Sigmoid colon (tissue), 7 donors: ENCODE results near the gene ZNF394. TPM values are rescaled to one million over a fixed set of nuclear protein-coding genes. Genes with fewer than 3 reads are reported as not detected.

Source experiments
- DNase-seq: peaks from one replicate; pipeline ENCODE4 v3.0.0-alpha.2; 2019
- H3K27ac ChIP-seq, 4 donors: fragments of 200-600 bp; sonication (generic); one replicate each; pipeline ENCODE4 v1.5.1; 2016 to 2019; ENCODE audit warnings: mild to moderate bottlenecking in 1 of 4
- H3K27me3 ChIP-seq, 3 donors: fragments of 200-600 bp; sonication (generic); one replicate each; pipeline ENCODE4 v1.5.1; 2019; ENCODE audit warnings: mild to moderate bottlenecking in 1 of 3
- H3K36me3 ChIP-seq, 4 donors: fragments of 200-600 bp; sonication (generic); one replicate each; pipeline ENCODE4 v1.5.1; 2016 to 2019
- H3K4me1 ChIP-seq, 4 donors: fragments of 200-600 bp; sonication (generic); one replicate each; pipeline ENCODE4 v1.5.1; 2017 to 2019
- H3K4me3 ChIP-seq, 4 donors: fragments of 200-600 bp; sonication (generic); one replicate each; pipeline ENCODE4 v1.5.1; 2017 to 2019; ENCODE audit warnings: mild to moderate bottlenecking in 2 of 4, moderate library complexity in 1 of 4
- H3K9me3 ChIP-seq, 4 donors: fragments of 200-600 bp in 3 of 4; sonication (generic) in 3 of 4; one replicate each; pipeline versions ENCODE4 v1.5.1 to v1.6.1; 2013 to 2019
- EP300 ChIP-seq, 4 donors: sonication (generic); formaldehyde crosslinking; IDR thresholded peaks; one replicate each; pipeline ENCODE4 v1.6.1; 2017; ENCODE audit warnings: antibody characterized with exemption in 4 of 4
- POLR2A ChIP-seq, 2 donors: fragments of 450-650 bp; IDR thresholded peaks; one replicate each; pipeline ENCODE4 v1.6.1; 2016; ENCODE audit warnings: antibody characterized with exemption in 2 of 2, mild to moderate bottlenecking in 2 of 2, moderate library complexity in 2 of 2
- POLR2AphosphoS5 ChIP-seq, 4 donors: sonication (generic); formaldehyde crosslinking; IDR thresholded peaks; one replicate each; pipeline ENCODE4 v1.6.1; 2017; ENCODE audit warnings: antibody characterized with exemption in 4 of 4
- WGBS, 2 donors: extraction: QIAGEN DNeasy Blood & Tissue Kit; methylation state at CpG; one replicate each; pipeline ENCODE4 v1.1.7; 2013; 5-methylcytosine and 5-hydroxymethylcytosine counted together
- intact Hi-C: fragments of 100-400 bp; cut with DNase I; formaldehyde crosslinking; loops from one replicate; pipeline ENCODE4 v1.15.1; 2023
- polyA plus RNA-seq, 3 donors: library from polyadenylated mRNA; stranded (reverse); fragments of 200-250 nt; gene quantifications; one replicate each; pipeline ENCODE4 v1.2.3, GENCODE V29; 2013
- total RNA-seq, 4 donors: library from RNA; depleted of rRNA; stranded (reverse); fragments of >200 nt; gene quantifications; one replicate each; pipeline ENCODE4 v1.1.0, GENCODE V29; 2016
- TF ChIP-seq, protein P1 (sequence below), 4 experiments: fragments of 450-650 bp in 3 of 4; fragments of 200-600 bp in 1 of 4; IDR thresholded peaks; one replicate each; pipeline ENCODE4 v1.5.1; 2016 to 2019; ENCODE audit warnings: antibody characterized with exemption in 4 of 4, mild to moderate bottlenecking in 3 of 4, moderate library complexity in 2 of 4
- donor health status: healthy with polysubstance abuse.
- donor health status: Bipolar disorder and iron deficiency.
- donor health status: healthy.

ZNF394 gene
- total and polyA plus RNA-seq, 7 donors, result 19.2 to 38.8 (median 29.4) TPM

DNA sequence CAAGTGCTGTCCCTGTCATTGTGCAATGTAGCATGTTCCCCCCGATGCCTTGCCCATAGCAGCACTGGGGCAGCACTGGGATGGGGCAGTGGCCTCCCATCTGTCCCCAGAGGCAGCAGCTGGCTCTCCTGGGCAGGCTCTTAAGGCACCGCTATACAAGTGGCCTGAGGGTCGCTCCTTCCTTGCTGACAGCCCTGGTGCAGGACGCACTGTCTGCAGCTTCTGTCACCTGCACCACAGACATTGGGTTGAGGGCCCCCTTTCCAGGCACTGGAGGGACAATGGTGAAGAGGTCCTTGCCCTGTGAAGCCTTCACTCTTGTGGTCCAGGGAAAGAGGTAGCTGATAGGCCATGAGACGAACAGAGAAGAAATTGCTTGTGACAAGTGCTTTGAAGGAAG lies 50.8 kb downstream of the ZNF394 start:
- no peak overlapping the region for H3K4me3 ChIP-seq
- H3K27ac ChIP-seq, result no peak overlapping the region
- no peaks in the 10 kb centered on the region for H3K9me3 ChIP-seq
- peaks cover 37 to 97% (median 46%) of the 10 kb centered on the region in 4 donors for H3K36me3 ChIP-seq
- WGBS, 2 donors, result 94 to 95% methylated on average over 5 of the region's 5 CpGs
- H3K4me1 ChIP-seq, result no peaks in the 10 kb centered on the region
- TF ChIP-seq EP300 (IDR thresholded peaks at IDR 0.05) (no peak), POLR2AphosphoS5 (IDR thresholded peaks at IDR 0.05) (no peak), POLR2A (IDR thresholded peaks at IDR 0.05) (no peak)
- TF ChIP-seq, protein P1, sequence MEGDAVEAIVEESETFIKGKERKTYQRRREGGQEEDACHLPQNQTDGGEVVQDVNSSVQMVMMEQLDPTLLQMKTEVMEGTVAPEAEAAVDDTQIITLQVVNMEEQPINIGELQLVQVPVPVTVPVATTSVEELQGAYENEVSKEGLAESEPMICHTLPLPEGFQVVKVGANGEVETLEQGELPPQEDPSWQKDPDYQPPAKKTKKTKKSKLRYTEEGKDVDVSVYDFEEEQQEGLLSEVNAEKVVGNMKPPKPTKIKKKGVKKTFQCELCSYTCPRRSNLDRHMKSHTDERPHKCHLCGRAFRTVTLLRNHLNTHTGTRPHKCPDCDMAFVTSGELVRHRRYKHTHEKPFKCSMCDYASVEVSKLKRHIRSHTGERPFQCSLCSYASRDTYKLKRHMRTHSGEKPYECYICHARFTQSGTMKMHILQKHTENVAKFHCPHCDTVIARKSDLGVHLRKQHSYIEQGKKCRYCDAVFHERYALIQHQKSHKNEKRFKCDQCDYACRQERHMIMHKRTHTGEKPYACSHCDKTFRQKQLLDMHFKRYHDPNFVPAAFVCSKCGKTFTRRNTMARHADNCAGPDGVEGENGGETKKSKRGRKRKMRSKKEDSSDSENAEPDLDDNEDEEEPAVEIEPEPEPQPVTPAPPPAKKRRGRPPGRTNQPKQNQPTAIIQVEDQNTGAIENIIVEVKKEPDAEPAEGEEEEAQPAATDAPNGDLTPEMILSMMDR (IDR thresholded peaks at IDR 0.05), result no peak
- DNase-seq, result no peak
- intact Hi-C loops, result no loop called here
- no peaks in the 10 kb centered on the region for H3K27me3 ChIP-seq

DNA sequence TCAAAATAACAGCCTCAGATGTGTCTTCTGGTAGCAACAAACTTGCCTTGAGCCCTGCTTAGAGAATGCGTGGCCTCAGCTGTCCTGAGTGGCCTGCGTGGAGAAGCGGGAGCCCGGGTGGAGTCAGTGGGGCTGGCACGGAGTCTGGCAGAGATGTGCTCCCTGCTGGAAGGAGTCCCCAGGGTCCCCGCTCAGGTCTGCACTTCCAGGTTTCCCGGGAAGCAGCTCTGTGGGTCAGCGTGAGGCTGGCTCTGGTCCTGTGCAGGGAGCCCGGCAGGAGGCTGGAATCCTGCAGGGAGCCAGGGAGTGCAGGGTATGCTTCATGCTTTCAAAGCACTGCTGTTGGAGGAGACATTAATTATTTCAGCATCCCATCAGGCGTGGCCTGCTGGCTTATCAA lies 51.2 kb downstream of the ZNF394 start:
- intact Hi-C loops, result no loop called here
- Histone ChIP-seq H3K27me3 (no peaks in the 10 kb centered on the region), H3K9me3 (no peaks in the 10 kb centered on the region), H3K36me3 (peaks cover 35 to 97% (median 45%) of the 10 kb centered on the region in 4 donors), H3K4me3 (no peak overlapping the region), H3K27ac (no peak overlapping the region), H3K4me1 (no peaks in the 10 kb centered on the region)
- TF ChIP-seq EP300 (IDR thresholded peaks at IDR 0.05) (no peak), POLR2AphosphoS5 (IDR thresholded peaks at IDR 0.05) (no peak), POLR2A (IDR thresholded peaks at IDR 0.05) (no peak)
- TF ChIP-seq, protein P1 (IDR thresholded peaks at IDR 0.05), result no peak
- DNase-seq, result no peak
- 90 to 93% methylated on average over 10 of the region's 10 CpGs for WGBS, 2 donors

GRCh38 chr7:99447943-99448342 lies 52.1 kb downstream of the ZNF394 start:
- no peaks in the 10 kb centered on the region for H3K27me3 ChIP-seq
- 81 to 87% methylated on average over 10 of the region's 10 CpGs for WGBS, 2 donors
- no peaks in the 10 kb centered on the region for H3K4me1 ChIP-seq
- H3K36me3 ChIP-seq, result peaks cover 31 to 97% (median 43%) of the 10 kb centered on the region in 4 donors
- intact Hi-C loops, result no loop called here
- TF ChIP-seq POLR2A (IDR thresholded peaks at IDR 0.05) (no peak), POLR2AphosphoS5 (IDR thresholded peaks at IDR 0.05) (no peak), EP300 (IDR thresholded peaks at IDR 0.05) (no peak)
- TF ChIP-seq, protein P1 (IDR thresholded peaks at IDR 0.05), result no peak
- no peak overlapping the region for H3K27ac ChIP-seq
- H3K9me3 ChIP-seq, result no peaks in the 10 kb centered on the region
- no peak for DNase-seq
- H3K4me3 ChIP-seq, result no peak overlapping the region

DNA sequence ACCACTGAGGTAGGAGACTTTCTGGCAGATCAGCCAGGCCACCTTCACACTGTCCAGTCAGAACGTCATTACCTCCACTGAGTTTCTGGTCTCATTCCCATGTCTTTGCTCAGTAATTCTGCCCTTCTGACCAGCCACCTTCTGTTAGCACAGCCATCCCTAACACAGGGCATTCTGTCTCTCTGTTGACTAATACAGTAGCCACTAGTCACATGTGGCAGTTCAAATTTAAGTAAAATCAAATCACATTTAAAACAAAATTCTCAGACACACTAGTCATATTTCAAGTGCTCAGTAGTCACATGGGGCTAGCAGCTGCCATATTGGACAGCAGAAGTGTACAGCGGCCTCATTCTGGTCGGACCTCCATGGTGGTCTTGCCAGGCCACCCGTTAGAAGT lies 54.0 kb downstream of the ZNF394 start:
- no peaks in the 10 kb centered on the region for H3K9me3 ChIP-seq
- TF ChIP-seq EP300 (IDR thresholded peaks at IDR 0.05) (no peak), POLR2A (IDR thresholded peaks at IDR 0.05) (no peak), POLR2AphosphoS5 (IDR thresholded peaks at IDR 0.05) (no peak)
- TF ChIP-seq, protein P1 (IDR thresholded peaks at IDR 0.05), result no peak
- no peak overlapping the region for H3K4me3 ChIP-seq
- WGBS, 2 donors, result 89 to 96% methylated on average over 4 of the region's 4 CpGs
- H3K27me3 ChIP-seq, result no peaks in the 10 kb centered on the region
- H3K4me1 ChIP-seq, result peaks cover 0 to 12% (median 10%) of the 10 kb centered on the region in 4 donors
- DNase-seq, result no peak
- H3K36me3 ChIP-seq, result peaks cover 31 to 82% (median 38%) of the 10 kb centered on the region in 4 donors
- H3K27ac ChIP-seq, result no peak overlapping the region
- intact Hi-C loops, result no loop called here

Other genes starting within 250 kb of the ZNF394 start
- not detected for gene MYH16, start 227.4 kb downstream of the ZNF394 start, total RNA-seq
- gene MYH16, start 227.4 kb downstream of the ZNF394 start, polyA plus RNA-seq, result under 1 TPM in 1 of 3 donors, not detected in 2; 0.19 TPM
- gene ARPC1A, start 174.4 kb downstream of the ZNF394 start, total RNA-seq, result 100 to 1,000 TPM in 2 of 4 donors, 10 to 100 TPM in 2; 94.6 to 131 (median 111) TPM
- gene ARPC1A, start 174.4 kb downstream of the ZNF394 start, polyA plus RNA-seq, result 100 to 1,000 TPM; 181 to 396 (median 263) TPM
- gene ARPC1B, start 125.6 kb downstream of the ZNF394 start, total RNA-seq, result 100 to 1,000 TPM in 2 of 4 donors, 10 to 100 TPM in 2; 70.3 to 136 (median 105) TPM
- gene ARPC1B, start 125.6 kb downstream of the ZNF394 start, polyA plus RNA-seq, result 100 to 1,000 TPM; 229 to 390 (median 313) TPM
- gene PDAP1, start 91.7 kb downstream of the ZNF394 start, total RNA-seq, result 10 to 100 TPM; 84.5 to 89.5 (median 85.1) TPM
- 100 to 1,000 TPM; 145 to 194 (median 163) TPM for gene PDAP1, start 91.7 kb downstream of the ZNF394 start, polyA plus RNA-seq
- gene BUD31, start 91.3 kb downstream of the ZNF394 start, total RNA-seq, result 10 to 100 TPM; 44.6 to 89.8 (median 69.3) TPM
- gene BUD31, start 91.3 kb downstream of the ZNF394 start, polyA plus RNA-seq, result 100 to 1,000 TPM; 118 to 141 (median 119) TPM
- gene PTCD1, start 61.5 kb downstream of the ZNF394 start, total RNA-seq, result 1 to 10 TPM; 4.6 to 6.4 (median 5.6) TPM
- 1 to 10 TPM; 1.2 to 5.5 (median 4.0) TPM for gene PTCD1, start 61.5 kb downstream of the ZNF394 start, polyA plus RNA-seq
- gene CPSF4, start 61.3 kb downstream of the ZNF394 start, total RNA-seq, result 10 to 100 TPM; 26.8 to 32.3 (median 30.3) TPM
- 10 to 100 TPM; 12.7 to 28.0 (median 19.8) TPM for gene CPSF4, start 61.3 kb downstream of the ZNF394 start, polyA plus RNA-seq
- 1,000 to 10,000 TPM in 1 of 4 donors, 100 to 1,000 TPM in 3; 550 to 1,502 (median 722) TPM for gene ATP5MF, start 34.1 kb downstream of the ZNF394 start, total RNA-seq
- gene ATP5MF, start 34.1 kb downstream of the ZNF394 start, polyA plus RNA-seq, result 1,000 to 10,000 TPM; 1,517 to 2,013 (median 1,625) TPM
- 10 to 100 TPM in 1 of 4 donors, 1 to 10 TPM in 3; 4.3 to 10.5 (median 7.0) TPM for gene ZNF789, start 27.4 kb downstream of the ZNF394 start, total RNA-seq
- 10 to 100 TPM in 1 of 3 donors, 1 to 10 TPM in 2; 3.7 to 17.4 (median 6.0) TPM for gene ZNF789, start 27.4 kb downstream of the ZNF394 start, polyA plus RNA-seq
- 10 to 100 TPM in 1 of 4 donors, 1 to 10 TPM in 3; 7.7 to 12.5 (median 8.4) TPM for gene ZKSCAN5, start 4.4 kb upstream of the ZNF394 start, total RNA-seq
- gene ZKSCAN5, start 4.4 kb upstream of the ZNF394 start, polyA plus RNA-seq, result 1 to 10 TPM; 3.0 to 4.9 (median 3.0) TPM
- gene FAM200A, start 51.8 kb upstream of the ZNF394 start, total RNA-seq, result 1 to 10 TPM; 2.3 to 6.4 (median 4.6) TPM
- 1 to 10 TPM; 1.8 to 3.1 (median 2.4) TPM for gene FAM200A, start 51.8 kb upstream of the ZNF394 start, polyA plus RNA-seq
- 100 to 1,000 TPM; 124 to 148 (median 131) TPM for gene ZNF655, start 58.4 kb upstream of the ZNF394 start, total RNA-seq
- 10 to 100 TPM; 45.0 to 56.9 (median 50.9) TPM for gene ZNF655, start 58.4 kb upstream of the ZNF394 start, polyA plus RNA-seq
- gene TMEM225B, start 98.0 kb upstream of the ZNF394 start, total RNA-seq, result 1 to 10 TPM in 1 of 4 donors, under 1 TPM in 1, not detected in 2; 0.41 to 1.8 TPM
- under 1 TPM in 1 of 3 donors, not detected in 2; 0.38 TPM for gene TMEM225B, start 98.0 kb upstream of the ZNF394 start, polyA plus RNA-seq
- gene ZSCAN25, start 116.7 kb upstream of the ZNF394 start, total RNA-seq, result 10 to 100 TPM; 10.7 to 19.9 (median 14.9) TPM
- gene ZSCAN25, start 116.7 kb upstream of the ZNF394 start, polyA plus RNA-seq, result 1 to 10 TPM; 3.6 to 7.2 (median 3.9) TPM
- gene CYP3A5, start 179.7 kb upstream of the ZNF394 start, total RNA-seq, result 1 to 10 TPM in 3 of 4 donors, under 1 TPM in 1; 0.54 to 7.5 (median 3.4) TPM
- gene CYP3A5, start 179.7 kb upstream of the ZNF394 start, polyA plus RNA-seq, result 10 to 100 TPM; 13.2 to 36.1 (median 13.6) TPM
- gene CYP3A7, start 234.9 kb upstream of the ZNF394 start, total RNA-seq, result under 1 TPM in 2 of 4 donors, not detected in 2; 0.33 to 0.36 TPM
- gene CYP3A7, start 234.9 kb upstream of the ZNF394 start, polyA plus RNA-seq, result under 1 TPM in 2 of 3 donors, not detected in 1; 0.10 to 0.46 TPM